ENCODE data around the gene TNC.

Gene TNC

DNA sequence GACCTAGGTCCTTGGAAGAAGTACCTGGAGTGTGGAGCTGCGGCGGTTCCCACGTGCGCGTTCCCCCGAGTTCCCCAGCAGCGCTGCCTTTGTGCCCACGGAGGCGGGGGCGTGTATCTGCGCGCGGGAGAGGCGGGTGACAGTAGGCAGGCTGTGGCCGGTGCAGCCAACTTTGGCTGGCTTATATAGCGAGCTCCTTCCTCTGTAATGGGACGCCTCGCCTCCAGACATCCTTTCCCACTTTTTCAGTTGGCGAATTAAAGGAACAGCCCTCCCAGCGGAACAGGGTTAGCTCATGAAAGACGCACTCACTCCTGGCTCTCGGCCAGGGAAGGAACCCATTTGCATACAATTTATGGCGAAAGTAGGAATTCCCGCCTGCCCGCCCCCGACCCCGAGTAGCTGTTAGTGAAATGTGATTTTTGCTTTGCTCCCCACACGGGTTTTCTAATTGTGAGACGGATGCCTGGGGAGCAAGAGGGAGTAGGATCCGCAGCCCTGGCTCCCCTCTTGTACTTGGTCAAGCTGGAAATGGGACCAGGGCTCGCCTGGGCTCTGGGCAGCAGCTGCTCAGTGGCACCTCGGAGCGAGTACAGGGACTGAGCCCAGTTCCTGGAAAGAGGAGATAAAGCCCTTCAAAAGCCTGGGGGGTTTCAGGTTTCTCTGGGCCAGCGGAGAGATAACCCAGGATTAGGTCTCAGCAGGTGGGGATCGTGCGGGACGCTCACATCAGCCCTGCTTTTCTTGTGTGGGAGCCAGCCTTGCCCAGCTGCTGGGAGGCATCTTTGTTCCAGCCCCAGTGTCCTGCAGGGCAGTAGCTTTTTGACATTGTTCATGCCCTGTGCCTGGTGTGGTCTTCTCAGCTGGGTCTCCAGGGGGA lies at the start of gene TNC:
TNC (minus strand) TSS at position 159 of the 880 bp plus-strand sequence. CDS start 27,139 bp downstream, outside the sequence.
- DNase-seq (ENCODE audit: low read depth): no peak

DNA sequence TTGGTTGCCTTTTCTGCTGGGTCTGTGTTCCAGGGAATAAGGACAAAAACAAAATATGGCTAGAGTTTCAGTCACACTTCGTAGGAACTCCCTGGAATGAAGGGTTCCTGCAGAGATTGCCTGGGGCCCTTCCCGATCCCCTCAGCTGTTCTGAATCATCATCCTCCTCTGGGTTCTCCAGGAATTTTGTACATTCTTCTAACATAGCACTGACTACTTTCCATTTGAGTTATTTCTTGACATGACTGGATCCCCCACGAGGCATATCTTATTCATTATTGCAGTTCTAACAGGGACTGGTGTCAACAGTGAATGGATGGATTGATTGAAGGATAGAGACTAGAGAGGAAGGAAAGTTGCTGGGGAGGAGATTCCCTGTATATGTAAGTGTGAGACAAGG lies 49.2 kb upstream of the TNC start:
- no peak for DNase-seq (ENCODE audit: low read depth)

DNA sequence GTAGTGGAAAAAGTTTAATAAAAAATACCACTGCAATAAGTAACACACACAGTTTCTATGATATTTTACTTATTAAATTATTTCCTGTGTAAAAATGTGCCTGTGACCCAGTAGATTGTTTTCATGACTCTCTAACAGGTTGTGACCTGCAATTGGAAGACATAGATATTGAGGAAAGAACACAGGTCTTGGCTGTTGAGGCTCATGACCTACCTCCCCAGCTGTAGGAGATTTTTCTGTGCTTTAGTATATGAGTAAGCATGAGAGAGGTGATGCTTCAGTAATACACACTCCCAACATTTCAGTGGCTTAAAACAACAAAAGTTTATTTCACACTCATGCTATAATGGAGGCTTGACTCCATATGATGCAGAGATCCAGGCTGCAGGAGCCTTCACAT lies 47.3 kb upstream of the TNC start:
- no peak for DNase-seq (ENCODE audit: low read depth)

DNA sequence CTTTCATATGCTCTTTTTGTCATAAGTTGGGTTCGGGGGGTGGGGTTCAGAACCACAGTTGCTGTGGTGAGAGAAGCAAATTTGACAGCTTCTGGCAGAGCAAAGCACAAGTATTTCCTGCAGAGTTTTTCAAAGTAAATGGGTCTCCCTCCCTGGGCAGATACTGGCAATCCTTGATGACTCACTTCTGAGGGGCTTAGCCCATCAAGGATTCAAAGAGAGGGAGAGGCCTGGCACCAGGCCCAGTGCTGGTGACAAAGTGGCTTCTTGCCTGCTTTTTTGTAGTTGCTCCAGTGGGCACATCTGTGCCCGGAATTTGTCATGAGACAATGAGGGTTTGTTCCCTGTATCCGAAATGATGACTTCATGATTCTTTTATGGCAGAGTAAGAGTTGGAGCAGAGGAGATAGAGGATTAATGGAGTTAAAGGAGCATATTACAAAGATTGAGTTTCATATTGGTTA lies 46.6 kb upstream of the TNC start:
- no peak for DNase-seq (ENCODE audit: low read depth)

DNA sequence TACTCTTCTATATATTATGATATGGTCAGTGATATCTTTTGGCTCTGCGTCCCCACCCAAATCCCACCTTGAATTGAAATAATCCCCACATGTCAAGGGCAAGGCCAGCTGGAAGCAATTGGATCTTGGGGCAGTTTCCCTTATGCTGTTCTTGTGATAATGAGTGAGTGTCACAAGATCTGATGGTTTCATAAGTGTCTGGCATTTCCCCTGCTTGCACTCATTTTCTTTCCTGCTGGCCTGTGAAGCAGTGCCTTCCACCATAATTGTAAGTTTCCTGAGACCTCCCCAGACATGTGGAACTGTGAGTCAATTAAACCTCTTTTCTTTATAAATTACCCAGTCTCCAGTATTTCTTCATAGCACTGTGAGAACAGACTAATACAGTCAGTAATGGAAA lies 45.0 kb upstream of the TNC start:
- no peak for DNase-seq (ENCODE audit: low read depth)

DNA sequence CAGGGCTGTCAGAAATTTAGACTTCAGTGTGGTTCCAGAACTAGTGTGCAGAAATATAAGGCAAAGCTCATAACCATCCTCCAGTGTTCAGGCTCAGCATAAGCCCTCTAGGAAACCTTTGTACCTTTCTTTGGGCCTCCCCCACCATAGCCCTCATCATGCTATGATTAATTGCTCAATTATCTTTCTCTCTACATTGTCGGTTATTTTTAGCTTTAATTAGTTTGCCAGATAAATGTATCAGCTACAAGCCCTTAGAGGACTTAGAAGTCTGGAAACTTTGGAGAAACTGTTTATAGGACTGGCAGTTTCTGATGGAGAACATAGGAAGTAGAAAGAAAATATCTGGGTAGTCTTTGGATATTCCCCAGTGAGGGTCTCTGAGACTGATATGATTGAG lies 43.5 kb upstream of the TNC start:
- no peak for DNase-seq (ENCODE audit: low read depth)

DNA sequence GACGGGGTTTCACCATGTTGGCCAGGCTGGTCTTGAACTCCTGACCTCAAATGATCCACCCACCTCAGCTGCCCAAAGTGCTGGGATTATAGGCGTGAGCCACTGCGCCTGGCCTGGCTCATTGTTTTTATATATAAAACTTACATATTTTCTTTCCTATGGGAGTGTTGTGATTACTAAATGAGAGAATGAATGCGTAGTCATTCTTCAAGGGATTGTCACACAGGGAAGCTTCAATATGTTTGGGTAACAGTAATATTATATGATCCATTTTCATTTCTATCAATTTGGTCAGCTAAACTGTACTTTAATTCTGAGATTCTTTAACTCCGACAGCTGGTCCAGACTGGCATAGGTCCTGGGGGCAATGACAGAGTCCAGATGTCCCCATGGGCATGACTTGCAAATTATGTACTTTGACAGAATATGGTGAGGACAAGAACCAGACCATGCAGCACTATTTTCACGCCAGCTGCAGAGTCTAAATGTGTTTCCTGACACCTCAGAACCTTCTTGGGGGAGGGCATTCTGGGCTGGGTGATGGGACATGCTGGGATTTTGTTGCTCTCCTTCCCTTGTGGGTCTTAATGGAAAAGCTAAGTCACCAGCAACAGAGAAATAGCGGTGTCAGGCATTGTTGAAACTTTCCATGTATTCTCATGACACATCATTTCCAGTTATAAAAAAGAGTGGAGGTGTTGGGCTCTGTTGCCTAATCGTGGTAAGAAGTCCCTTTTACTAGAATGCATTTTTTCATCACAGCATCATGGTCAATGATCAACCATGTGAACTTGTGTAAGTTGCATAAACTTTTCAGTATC lies 40.9 kb upstream of the TNC start:
- DNase-seq (ENCODE audit: low read depth): no peak

DNA sequence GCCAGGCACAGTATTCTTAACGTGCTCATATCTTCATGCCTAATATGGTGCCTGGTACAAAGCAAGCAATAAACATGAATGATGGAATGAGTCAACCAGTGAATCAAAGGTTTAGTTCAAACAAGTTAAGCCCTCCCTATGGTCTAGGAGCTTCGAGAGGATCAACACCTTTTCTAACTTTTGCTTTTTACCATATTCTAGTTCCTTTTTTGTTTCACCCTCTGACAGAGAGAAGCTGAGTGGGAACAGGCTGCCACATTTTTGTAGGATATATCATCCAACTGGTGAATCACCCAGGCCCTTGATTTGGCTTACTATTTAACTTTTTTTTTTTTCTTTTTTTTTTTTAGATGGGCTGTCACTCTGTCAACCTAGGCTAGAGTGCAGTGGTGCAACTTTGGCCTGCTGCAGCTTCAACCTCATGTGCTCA lies 39.3 kb upstream of the TNC start:
- no peak for DNase-seq (ENCODE audit: low read depth)

DNA sequence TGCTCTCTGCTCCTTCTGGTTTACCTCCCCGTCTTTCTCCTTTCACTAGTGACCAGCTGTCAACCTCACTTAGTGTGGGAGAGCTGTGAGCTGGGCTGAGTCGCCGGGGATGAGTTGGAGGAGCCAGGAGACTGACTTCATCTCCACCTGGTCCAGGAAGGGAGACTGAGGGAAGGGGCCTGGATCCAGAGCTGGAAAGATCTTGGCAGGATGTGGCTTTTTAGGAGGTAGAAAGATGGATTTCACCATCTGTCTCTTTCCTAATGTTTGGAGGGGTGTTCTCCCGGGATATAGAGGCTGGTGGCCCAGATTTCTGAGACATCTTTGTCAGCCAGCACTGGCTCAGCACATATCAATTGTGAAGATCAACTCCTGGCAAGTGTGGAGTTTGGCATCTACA lies 37.1 kb upstream of the TNC start:
- no peak for DNase-seq (ENCODE audit: low read depth)

DNA sequence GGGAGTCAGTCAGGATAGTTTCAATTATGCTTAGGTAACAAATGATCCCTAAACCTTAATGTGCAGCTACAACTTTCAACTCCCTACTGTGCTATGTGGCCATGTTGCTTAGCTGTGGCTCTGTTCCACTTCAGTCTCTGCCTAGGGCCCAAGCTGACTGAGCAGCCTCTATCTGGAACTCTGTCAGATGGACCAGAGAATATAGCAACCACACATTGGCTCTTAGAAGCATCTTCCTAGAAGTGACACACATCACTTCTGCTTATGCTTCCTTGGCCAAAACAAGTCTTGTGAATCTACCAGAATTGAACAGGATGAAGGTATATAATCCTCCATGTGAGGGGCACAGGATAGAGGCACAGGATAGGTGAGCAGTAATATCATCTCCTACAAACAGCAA lies 36.7 kb upstream of the TNC start:
- DNase-seq (ENCODE audit: low read depth): no peak

DNA sequence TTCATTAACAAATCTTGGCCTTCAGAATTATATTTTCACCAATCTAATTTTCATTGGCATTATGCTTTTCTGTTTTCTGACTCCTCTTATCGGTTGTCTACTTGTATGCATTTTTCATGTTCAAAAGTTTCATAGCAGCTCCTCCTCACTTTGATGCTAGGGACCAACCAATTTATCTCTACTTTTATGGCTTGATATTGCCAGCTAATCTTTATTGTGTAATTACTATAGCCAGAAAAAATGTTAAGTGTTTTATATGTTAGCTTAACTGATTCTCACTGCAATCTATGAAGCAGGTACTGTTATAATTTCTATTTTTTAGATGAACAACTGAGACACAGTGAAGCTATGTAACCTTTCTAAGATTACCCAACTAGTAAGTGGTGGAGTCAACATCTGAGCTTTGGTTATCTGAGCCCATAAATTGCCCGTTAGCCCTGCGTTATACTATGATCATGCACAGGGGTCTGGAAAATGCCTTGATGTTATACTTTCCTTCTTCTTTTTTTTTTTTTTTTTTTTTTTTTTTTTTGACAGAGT lies 34.4 kb upstream of the TNC start:
- no peak for DNase-seq (ENCODE audit: low read depth)

DNA sequence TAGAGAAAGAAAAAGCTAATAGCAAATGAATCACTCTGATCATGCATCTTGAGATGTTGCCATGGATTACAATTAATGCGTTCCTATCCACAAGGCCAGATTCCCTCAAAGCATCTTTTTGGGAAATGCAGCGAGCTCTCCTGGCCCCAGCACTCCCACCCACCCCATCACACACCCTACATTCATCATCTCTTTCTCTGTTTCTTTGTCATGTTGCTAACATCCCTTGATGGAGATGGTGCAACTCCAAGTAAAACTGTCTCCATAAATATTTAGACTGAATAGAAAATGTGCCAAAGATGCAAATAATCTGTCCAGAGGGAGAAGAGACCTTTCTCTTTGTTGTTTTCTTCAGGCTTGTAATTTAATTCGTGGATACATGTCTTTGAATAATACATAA lies 30.8 kb upstream of the TNC start:
- DNase-seq (ENCODE audit: low read depth): no peak

DNA sequence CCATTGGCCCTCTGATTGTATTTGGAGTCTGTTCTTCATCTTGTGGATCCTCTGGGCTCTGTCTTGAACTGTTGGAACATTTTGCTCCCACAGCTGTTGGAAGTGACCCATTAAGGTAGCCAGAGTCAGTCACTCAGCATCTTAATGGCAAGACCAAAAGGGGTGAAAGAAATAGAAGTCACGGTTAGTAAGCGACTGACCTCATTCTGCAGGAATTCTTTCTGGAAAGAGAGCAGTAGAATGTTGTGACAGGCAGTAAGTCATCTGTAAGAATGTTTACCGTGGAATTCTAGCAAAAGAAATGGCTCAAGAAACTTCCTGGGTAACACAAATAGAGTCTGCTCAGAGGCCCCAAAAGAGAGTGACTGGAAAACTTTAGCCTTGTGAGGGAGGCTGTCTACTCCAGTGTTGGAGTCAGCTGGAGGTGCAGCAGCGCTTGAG lies 28.6 kb upstream of the TNC start:
- no peak for DNase-seq (ENCODE audit: low read depth)

DNA sequence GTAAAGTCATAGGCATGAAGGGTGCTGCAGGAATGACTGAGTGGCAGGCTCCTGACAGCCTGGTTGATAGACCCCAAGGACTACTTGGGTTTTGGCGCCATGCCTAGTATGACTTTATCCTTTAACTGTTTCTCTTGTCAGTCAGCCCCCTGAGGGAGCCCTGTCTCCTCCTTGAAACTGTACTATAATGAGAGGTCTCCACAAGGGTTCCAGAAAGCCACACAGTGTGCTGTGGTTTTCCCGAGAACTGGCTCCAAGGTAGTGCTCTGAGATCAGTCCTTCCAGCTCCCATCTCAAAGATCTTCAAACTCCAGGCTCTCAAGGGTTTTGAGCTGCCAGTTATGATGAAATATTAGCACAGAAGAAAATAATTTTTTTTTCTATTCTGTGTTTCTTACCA lies 26.7 kb upstream of the TNC start:
- DNase-seq (ENCODE audit: low read depth): no peak

DNA sequence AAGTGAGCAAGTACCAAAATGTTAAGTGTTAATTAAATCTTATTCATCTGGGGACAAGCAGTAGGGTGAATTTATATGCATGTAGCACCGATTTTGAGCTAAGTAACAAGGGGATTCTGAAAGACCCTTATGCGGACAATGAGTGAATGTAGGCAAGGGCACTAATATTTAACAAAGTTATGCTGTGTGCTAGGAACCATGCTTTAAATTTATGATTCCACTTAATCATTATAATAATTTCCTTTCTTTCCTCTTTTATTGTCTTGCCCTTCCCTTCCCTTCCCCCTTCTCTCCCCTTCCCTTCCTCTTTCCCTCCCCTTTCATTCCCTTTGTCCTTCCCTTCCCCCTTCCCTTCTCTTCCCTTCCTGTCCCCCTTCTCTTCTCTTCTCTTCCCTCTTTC lies 25.7 kb upstream of the TNC start:
- DNase-seq (ENCODE audit: low read depth): no peak

DNA sequence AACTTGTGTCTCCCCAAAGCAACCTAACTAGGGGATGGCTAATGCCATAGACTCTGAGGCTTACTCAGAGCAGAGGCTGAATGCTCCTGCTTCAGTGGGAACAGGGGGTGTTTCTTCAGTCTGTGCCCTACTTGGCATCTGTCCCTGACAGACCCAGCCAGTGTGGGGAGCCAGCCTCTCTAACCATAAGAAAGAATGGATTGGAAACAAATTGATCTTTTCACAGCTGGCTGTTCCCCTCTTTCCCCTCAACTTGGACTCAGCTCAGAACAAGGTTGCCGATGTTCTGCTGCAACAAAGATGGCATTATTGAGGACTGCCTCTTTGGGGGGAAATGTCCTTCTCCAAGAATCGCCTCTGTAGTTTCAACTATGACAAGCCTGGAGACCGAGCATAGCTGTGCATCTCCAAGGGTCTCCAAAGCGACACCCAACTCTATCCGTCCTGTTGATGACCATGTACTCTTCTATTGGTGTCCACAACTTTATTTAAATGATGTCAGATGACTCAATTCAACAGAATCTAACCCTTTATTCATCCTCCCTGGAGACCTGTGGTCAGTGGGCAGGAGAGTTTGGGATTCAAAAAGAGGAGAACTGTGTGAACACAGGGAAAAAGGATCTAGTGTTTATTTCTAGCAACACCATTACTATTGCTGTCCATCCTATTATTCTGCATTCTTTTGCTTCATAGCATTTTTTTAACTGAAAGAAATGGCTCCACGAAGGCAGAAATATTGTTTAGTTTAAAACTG lies 24.7 kb upstream of the TNC start:
- DNase-seq (ENCODE audit: low read depth): no peak

DNA sequence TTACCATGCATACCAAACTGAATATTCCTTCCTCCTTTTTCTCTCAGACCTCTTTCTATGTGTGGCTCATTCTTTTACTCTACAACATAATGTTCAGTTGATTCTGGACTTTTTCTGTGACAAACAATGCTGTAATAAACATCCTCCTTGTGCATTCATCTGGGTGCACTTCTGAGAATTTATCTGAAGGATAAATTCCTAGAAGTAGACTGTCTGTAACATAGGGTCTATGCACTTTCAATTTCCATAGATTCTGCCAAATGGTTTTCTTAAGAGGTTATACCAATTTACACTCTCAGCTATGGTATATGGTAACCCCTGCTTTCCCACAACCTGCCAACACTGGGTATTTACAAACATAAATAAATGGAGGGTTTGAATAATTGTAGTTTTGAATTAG lies 24.1 kb upstream of the TNC start:
- DNase-seq (ENCODE audit: low read depth): no peak

DNA sequence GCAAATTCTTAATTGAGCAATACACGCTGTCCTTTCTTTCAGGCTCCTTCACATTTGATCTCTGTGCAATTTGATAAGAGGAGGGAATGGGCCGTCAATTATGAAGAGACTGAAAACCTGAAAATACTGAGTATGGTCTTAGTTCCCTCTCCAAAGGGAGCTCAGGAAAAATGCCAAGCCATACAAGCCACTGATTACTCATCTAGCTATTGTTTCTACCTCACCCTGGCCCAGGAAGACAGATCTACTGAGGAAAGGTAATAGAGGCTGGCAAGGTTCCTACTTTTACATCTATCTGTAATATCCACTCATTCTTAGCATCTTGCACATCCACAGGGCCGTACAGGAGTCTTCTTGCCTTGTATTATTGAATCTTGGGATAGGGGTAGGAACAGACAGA lies 23.7 kb upstream of the TNC start:
- DNase-seq (ENCODE audit: low read depth): no peak

DNA sequence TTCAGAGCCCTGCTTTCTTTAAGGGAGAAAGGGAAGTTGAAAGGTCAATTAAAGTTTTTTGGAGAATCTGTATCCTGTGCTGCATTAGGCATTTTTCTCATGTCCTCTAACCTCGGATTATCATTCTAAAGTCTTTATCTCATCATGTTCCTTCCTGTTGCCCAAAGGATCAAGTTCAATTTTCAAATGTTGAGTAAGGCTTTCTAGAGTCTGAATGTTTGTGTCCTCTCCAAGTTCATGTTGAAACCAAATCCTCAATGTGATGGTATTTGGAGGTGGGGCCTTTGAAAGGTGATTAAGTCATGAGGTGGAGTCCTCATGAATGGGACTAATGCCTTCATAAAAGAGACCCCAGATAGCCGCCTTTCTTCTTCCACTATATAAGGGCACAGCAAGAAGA lies 20.2 kb upstream of the TNC start:
- DNase-seq (ENCODE audit: low read depth): no peak

DNA sequence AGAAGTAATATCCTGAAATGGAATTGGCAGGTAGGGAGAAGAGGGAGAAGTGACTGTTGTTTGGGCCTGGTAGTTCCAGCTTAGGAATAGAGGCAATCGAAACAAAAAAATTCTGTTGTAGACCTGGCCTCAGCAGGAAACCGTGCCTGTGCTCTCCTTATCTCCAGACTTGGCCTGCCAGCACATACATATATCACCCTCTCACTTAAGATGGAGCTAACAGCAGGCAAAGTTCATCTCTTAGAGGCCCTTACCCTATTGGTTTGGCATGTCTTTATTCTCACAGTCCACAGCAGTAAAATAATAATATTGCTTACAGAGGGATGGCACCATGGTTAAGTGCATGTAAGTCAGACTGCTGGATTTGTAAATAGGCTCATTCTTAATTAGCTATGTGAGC lies 19.6 kb upstream of the TNC start:
- no peak for DNase-seq (ENCODE audit: low read depth)

DNA sequence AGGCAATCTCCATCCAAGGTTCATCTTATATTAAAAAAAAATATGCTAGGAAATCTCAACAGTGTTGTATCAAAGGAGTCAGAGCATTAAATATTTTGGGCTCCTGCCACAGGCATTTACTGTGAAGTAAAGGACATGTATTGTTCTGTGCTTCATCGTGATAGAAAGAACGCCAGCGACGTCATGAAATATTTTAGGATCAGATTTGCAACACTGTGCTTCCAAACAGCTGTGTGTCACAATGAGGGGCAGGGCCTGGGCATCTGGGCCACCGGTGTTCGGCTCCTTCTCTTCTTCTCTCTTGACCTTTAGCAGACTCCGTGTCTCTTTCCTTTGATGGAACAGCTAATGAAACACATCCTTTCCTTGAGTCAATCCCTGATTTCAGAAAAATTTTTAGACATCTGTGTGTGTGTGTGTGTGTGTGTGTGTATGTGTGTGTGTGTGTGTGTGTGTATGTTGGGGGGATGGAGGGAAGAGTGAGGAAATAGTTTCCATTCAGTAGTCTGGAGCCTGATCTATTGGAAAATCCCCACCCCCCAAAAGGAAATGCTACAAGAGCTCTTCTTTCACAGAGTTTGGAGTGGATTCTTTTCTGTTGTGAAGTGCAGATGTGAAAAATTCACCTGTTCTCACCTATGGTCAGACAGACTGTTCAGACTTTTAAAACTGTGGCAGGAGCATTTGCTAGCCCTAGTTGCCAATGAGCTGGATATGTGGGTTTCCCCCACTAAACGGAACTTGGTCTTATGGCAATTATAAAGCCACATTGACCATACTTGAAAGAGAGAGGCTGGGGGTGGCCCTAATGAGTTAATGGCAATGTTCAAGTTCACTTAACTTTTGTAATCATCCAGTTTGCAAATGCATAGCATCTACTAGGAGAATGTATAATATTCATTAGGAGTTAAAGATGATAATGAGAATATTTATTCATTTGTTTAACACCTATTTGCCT lies 18.1 kb upstream of the TNC start:
- DNase-seq (ENCODE audit: low read depth): no peak

Measured in activated T-helper 1 cell treated with Interleukin-2 at 50 U/mL for 16 hours (primary cell).